GM19468 (cell line): ENCODE results near the gene OCSTAMP.

Experiments used
- ATAC-seq: cut with Tn5 transposase; IDR thresholded peaks from one replicate; pipeline ENCODE4 v1.9.1; 2021; ENCODE audit warnings: mild to moderate bottlenecking, moderate library complexity, moderate number of reproducible peaks; ENCODE audit not compliant: unreplicated experiment; ENCODE audit errors: extremely low read depth

Gene OCSTAMP

DNA sequence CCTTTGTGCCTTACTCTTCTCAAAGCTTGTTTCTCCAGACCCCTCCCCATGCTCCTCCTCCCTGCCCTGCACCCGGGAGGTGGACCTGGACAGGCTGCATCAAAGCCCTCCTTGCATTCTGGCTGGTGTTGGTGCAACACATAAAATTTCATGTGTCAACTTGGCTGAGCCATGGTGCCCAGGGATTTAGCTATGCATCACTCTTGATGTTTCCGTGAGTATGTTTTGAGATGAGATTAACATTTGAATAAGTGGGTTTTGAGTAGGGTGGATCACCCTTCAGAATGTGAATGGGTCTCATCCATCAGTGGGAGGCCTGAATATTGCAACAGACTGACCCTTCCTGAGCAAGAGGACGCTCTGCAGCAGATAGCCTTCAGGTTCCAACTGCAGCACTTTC, 4.4 kb upstream of the OCSTAMP start:
- ATAC-seq: no peak

- no peak for ATAC-seq
These were observed 3.5 kb upstream of the OCSTAMP start for GRCh38 chr20:46553926-46554325.

DNA sequence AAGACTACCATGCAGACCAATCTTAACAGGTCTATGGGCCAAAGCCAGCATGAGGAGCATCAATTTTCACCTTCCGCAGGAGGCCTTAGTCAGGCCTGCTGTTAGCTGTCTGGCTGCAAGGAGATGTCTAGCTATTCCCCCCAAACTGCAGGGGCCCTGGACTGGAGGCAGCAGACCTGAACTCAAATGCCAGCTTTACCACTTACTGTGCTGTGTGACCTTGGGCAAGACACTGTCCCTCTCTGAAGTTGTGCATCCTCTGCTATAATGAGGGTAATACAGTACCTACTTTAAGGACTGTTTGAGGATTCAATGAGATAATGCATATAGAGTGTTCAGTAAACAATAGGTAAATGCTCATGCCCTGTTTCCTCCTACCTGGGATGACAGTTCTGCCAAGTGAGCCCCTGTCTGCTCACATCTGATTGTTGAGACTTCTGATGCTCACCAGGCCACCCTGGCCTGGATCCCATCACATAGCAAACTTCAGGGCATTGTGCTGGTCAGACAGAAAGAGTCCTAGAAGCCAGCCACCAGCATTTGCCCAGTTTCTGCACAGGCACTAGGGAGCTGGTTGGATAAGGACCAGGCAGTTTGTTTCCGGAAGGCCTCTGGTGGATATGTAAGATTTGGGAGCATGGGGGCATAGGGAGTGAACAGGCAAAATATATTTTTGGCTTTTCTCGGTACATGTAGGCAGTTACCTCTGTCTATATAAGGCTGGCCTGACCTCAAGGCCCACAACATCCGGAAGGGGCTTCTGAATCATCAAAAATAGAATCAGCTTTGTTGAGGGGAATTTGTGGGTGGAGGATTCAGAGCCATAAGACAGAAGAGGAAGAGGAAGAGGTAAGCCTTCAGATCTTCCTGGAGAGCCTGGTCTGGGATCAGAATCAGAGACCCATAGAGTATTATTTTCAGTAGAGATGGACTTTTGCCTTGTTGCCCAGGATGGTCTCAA, 2.3 kb upstream of the OCSTAMP start:
- ATAC-seq: no peak

DNA sequence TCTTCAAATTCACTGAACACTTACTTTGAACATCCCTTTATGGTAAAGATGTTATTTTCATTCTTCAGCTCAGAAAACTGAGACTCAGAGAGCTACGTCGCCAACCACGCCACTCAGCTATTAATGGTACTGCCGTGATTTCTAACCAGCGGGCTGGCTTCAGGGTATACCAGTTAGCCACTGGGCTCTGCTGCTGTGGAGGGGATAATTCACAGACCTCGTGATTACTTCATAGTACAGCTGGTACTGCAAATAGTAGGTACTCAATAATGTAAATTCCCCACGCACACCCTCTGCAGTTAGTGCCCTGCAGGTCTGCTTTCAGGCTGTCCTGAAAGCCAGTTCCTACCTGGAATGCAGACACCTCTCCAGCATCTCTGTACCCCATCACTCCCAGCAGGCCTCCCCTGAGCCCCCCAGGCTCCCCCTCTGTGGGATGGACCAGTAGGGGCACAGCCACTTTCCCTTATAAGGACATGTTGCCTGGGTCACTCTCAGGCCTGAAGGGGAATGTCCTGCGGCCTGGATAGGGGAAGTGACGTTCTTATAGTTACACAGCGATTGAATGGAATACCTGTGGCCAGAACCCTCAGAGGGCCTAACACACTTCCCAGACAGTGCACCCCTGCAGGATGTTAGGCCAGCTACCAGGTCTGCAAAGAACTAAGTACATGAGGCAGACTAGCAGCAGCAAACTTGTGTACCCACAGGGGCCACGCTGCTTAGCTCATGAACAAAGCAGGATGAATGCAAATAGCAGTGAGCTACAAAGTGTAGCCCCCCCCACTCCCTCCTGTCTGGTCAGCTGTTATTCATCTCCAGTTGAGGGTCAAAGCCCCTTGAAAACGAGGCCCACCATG, 1.3 kb upstream of the OCSTAMP start:
- no peak for ATAC-seq

GRCh38 chr20:46549188-46549972, 1.1 kb downstream of the OCSTAMP start:
- no peak for ATAC-seq

DNA sequence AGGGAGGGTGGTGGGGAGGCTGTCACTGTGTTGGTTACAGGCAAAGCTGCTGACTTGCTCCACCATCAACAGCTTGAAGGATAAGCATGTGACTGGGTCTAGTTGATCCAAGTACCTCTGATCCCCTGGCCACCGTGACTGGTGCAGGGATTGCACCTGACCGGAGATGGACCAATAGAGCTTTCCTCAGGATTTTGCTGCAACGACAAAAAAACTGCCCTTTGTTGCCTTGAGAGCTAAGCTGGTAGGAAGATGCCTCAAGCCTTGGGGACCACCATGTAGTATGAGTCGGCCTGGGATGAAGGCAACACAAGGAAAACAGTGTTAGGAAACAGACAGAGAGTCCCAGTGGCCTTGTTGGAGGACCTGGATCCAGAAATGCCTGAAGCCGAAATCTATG, 1.8 kb downstream of the OCSTAMP start:
- ATAC-seq: no peak

GRCh38 chr20:46547995-46548394, 2.5 kb downstream of the OCSTAMP start:
- ATAC-seq: no peak

GRCh38 chr20:46546936-46547335, 3.5 kb downstream of the OCSTAMP start:
- ATAC-seq: no peak

DNA sequence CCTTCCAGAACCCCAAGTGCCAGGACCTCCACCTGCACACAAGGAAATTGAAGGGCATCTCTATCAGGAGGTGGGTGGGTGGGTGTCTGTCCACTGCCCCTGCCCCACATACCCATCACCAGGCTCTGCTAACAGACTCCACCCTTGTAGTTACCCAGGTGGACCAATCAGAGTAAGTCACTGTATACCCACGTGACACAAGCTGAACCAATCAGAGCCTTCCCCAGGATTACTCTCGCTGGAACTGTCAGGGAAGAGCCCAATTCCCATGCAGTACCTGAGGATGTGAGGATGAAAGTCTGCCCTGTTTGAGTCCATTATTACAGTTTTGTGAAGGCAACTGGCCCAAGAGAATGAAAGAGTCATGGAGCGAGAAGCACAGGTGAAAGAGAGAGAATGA, 4.2 kb downstream of the OCSTAMP start:
- ATAC-seq: no peak

DNA sequence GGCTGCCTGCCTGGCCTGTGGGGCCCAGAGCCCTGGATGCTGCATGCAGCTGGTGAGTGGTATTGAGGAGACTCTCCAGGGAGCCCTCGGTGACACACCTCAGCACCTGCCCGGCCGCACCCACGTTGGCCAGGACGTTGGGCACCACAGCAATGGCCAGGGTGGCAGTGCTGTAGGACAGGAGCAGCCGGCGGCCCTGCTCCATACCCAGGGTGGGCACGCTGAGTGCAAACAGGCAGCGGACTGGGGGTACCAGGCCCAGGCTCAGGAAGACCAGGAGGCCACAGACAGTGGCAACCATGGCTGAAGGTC, 4.7 kb downstream of the OCSTAMP start:
- ATAC-seq: no peak

GRCh38 chr20:46545077-46545826, 5.2 kb downstream of the OCSTAMP start:
- no peak for ATAC-seq

DNA sequence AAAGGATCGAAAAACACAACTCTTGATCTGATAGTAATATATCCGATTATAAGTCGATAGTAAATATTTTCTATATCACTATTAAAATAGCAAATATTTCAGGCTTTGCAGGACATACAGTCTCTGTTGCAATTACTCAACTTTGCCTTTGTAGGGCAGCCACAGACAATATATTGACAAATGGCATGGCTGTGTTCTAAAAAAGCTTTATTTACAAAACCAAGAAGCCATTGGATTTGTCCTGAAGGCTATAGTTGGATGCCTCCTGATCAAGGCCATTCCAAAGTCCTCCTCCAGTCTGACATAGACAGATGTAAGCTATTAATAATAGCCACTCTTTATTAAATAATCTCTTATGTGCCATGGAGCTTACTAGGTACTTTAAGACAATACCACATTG, 5.9 kb downstream of the OCSTAMP start:
- no peak for ATAC-seq

DNA sequence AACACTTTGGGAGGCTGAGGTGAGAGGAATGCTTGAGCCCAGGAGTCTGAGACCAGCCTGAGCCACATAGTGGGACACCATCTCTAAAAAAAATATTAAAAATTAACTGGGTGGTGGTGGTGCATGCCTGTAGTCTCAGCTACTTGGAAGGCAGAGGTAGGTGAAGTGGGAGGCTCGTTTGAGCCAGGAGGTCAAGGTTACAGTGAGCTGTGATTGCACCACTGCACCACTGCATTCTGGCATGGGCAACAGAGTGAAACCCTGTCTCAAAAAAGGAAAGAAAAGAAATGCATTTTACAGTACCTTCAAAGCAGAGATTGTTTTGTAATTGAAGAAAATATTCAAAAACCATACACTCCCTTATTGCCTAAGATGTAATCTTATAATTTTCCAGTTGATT, 6.5 kb downstream of the OCSTAMP start:
- no peak for ATAC-seq

DNA sequence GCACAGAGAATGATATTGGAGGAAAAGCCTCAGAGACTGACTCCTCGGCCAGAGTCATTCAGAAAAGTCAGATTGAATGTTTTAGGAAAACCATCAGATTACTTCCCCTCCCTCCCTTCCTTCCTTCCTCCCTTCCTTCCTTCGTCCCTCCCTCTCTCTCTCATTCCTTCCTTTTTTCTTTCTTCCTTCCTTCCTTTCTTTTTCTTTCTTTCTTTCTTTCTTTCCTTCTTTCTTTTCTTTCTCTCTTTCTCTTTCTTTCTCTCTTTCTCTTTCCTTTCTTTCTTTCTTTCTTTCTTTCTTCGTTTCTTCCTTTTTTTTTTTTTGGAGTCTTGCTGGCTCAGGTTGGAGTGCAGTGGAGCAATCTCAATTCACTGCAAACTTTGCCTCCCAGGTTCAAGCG, 7.4 kb downstream of the OCSTAMP start:
- no peak for ATAC-seq

DNA sequence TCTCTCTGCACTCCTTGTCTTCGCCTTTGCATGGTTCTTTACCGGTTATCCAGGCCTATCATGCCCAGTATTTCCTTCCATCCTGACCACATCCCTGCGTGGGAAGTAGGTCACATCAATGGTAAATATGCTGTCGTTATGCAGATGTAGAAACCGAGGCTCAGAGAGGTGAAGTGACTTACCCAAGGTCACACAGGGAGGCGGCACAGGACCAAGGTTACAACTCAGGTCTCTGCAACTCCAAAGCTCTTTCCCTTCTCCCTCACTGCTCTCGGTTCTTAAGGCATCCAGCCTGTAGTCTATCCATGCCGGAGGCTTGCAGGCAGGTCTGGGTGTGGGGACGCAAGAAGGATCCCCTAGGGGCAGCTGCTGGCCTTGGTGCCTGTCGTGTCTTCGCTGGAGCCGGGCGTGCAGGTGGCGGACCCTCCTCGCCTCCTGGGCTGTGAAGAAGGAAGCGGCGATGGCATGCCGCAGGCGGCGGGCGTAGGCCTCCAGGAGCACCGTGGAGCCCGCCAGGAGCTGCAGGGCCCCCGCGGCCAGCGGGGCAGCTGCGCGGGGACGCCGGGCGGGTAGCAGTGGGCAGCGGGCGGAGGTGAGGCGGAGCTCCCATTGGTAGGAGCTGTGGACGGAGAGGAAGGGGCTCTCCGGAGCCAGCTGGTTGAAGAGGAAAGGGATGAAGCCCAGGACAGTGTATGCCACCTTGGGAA, 9.1 kb downstream of the OCSTAMP start:
- ATAC-seq: no peak

DNA sequence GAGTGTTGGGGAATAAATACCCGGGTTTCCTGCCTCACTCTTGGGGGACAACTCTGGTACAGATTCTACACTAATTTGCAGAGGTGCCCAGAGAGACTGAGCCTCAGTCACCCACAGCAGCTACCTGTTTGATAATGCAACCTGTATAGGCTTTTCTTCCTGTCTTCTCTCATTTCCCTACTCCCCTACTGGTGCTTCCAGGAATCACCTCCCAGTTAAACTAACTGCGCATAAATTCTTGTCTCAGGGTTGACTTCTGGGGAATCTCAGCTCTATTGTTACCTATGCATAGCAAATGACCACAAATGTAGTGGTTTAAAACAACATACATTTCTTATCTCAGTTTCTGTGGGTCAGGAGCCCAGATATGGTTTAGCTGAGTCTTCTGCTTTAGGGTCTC, 11.3 kb downstream of the OCSTAMP start:
- ATAC-seq: no peak

DNA sequence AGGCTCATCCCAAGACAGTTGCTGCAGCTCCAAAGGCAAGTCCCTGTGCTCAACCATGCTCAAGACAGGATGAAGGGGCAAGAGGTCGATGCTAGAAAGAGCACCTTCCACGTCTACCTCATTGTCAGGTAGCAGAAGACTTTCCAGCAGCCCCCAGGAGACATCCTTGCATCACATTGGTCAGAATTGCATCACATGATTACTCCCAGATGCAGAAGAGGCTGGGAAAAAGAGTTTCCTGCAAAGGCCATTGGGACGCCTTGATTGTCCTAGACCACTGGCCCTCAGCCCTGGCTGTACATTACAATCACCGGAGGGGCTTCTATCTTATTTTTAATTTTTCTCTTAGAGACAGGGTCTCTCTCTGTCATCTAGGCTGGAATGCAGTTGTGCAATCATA, 19.8 kb downstream of the OCSTAMP start:
- ATAC-seq: no peak

DNA sequence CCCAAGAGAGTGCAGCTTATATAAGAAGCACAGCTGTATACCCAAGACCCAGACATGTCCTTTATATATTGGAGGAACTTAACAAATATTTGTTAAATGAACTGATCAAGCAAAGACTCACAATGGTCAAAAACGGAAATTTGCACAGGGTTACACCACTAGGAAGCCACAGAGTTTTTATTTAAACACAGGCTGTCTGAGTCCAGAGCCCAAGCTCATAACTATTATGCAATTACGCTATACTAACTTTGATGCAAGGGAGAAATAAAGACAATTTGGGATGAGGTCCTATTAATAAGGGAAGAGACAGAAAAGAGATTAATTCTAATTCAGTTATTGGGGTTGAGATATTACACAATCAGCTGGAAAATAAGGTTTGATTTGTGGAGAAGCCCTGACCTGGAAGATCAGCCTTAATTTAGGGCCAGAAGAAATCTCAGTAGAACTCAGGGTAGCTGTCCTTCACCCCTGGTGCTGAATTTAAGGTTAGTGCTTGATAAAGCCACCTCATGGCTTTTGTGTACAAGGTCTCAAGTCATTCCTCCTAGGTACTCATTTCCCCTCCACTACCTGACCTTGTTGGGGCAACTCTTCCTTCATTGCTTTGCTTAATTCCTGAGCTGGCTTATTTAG, 26.6 kb downstream of the OCSTAMP start:
- ATAC-seq: no peak

DNA sequence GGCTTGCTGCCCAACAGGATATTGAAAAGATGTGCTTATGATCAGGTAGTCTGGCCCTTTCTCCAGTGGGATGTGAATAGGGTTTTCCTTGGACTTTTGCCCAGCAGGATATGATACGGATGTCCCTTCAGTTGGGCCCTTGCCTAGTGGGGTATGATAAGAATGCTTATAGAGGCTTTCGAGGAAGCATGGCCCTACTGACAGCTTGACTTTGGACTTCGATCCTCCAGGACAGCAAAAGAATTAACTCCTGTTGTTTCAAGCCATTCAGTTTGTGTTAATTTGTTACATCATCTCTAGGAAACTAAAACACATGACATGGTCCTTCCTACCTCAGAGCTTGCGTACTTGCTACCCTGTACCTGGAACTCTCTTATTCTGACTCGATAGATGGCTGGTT, 27.3 kb downstream of the OCSTAMP start:
- no peak for ATAC-seq
